ENCODE measurements around the gene YOD1.

DNA sequence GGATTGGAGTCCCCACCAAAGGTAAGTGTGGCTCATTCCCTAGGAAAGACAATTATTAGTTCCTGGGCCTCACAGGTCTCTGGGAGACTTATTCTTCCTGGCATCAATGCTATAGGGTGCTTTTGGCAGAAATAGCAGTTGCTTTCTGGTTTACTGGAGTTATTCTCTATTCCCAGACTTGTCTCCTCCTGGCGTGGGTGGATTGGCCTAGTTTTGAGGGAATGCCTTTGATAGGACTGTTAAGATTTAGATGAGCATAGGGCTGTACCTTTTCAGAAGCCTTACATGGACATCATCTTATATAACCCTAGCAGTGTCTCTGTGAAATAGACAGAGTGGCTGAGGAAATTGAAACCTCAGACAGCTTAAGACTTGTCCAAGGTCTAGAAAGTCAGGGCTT lies 11.1 kb upstream of the YOD1 start:
- TF ChIP-seq, protein P1, sequence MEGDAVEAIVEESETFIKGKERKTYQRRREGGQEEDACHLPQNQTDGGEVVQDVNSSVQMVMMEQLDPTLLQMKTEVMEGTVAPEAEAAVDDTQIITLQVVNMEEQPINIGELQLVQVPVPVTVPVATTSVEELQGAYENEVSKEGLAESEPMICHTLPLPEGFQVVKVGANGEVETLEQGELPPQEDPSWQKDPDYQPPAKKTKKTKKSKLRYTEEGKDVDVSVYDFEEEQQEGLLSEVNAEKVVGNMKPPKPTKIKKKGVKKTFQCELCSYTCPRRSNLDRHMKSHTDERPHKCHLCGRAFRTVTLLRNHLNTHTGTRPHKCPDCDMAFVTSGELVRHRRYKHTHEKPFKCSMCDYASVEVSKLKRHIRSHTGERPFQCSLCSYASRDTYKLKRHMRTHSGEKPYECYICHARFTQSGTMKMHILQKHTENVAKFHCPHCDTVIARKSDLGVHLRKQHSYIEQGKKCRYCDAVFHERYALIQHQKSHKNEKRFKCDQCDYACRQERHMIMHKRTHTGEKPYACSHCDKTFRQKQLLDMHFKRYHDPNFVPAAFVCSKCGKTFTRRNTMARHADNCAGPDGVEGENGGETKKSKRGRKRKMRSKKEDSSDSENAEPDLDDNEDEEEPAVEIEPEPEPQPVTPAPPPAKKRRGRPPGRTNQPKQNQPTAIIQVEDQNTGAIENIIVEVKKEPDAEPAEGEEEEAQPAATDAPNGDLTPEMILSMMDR (conservative IDR thresholded peaks at IDR 0.05) = no peak
- TF ChIP-seq EZH2 (IDR thresholded peaks at IDR 0.05; ENCODE audit: low read depth) = no peak

Measured in PC-9 (cell line).